Hepatocyte (in vitro differentiated cells): ENCODE measurements around the gene ZSCAN26. TPM values are rescaled to one million over a fixed set of nuclear protein-coding genes. Genes with fewer than 3 reads are reported as not detected.

Experiments used
- DNase-seq: peaks from one replicate; pipeline ENCODE4 v3.0.0-alpha.2; 2016; ENCODE audit warnings: low spot score
- H2AFZ ChIP-seq: fragments of 200-600 bp; sonication (generic); 2 replicates; pipeline ENCODE4 v1.6.0; 2016; ENCODE audit warnings: antibody characterized with exemption, mild to moderate bottlenecking
- H3K27ac ChIP-seq: fragments of 200-600 bp; sonication (generic); 2 replicates; pipeline ENCODE4 v1.5.1; 2016; ENCODE audit warnings: mild to moderate bottlenecking
- H3K27me3 ChIP-seq: fragments of 200-600 bp; sonication (generic); 2 replicates; pipeline ENCODE4 v1.6.1; 2016
- H3K36me3 ChIP-seq: fragments of 200-600 bp; sonication (generic); replicated peaks from 2 replicates; pipeline ENCODE4 v1.5.1; 2016; ENCODE audit warnings: low read depth; ENCODE audit not compliant: insufficient read depth
- H3K4me1 ChIP-seq: fragments of 200-600 bp; sonication (generic); 2 replicates; pipeline ENCODE4 v1.5.1; 2016; ENCODE audit warnings: mild to moderate bottlenecking, moderate library complexity; ENCODE audit not compliant: insufficient read depth
- H3K4me2 ChIP-seq: fragments of 200-600 bp; sonication (generic); 2 replicates; pipeline ENCODE4 v1.6.0; 2016
- H3K4me3 ChIP-seq: fragments of 200-600 bp; sonication (generic); 2 replicates; pipeline ENCODE4 v1.5.1; 2016; ENCODE audit warnings: mild to moderate bottlenecking
- H3K79me2 ChIP-seq: fragments of 200-600 bp; sonication (generic); 2 replicates; pipeline ENCODE4 v1.6.0; 2017; ENCODE audit warnings: mild to moderate bottlenecking
- H3K9me2 ChIP-seq: fragments of 200-600 bp; sonication (generic); replicated peaks from 2 replicates; pipeline ENCODE4 v1.6.0; 2017; ENCODE audit warnings: mild to moderate bottlenecking; ENCODE audit not compliant: insufficient read depth
- H3K9me3 ChIP-seq: fragments of 200-600 bp; sonication (generic); 2 replicates; pipeline ENCODE4 v1.5.1; 2016; ENCODE audit warnings: low read depth, mild to moderate bottlenecking
- H4K20me1 ChIP-seq: fragments of 200-600 bp; sonication (generic); 2 replicates; pipeline ENCODE4 v1.6.0; 2016; ENCODE audit warnings: mild to moderate bottlenecking; ENCODE audit not compliant: insufficient read depth, poor library complexity, severe bottlenecking
- CTCF ChIP-seq: fragments of 200-600 bp; sonication (generic); IDR thresholded peaks from 2 replicates; pipeline ENCODE4 v1.5.1; 2016; ENCODE audit warnings: antibody characterized with exemption, mild to moderate bottlenecking; ENCODE audit not compliant: poor library complexity
- EZH2 ChIP-seq: fragments of 200-600 bp; sonication (generic); IDR thresholded peaks from 2 replicates; pipeline ENCODE4 v1.6.1; 2016; ENCODE audit warnings: antibody characterized with exemption, mild to moderate bottlenecking, borderline replicate concordance
- EZH2phosphoT487 ChIP-seq: fragments of 200-600 bp; sonication (generic); IDR thresholded peaks from one replicate; pipeline ENCODE4 v1.6.1; 2018; ENCODE audit warnings: antibody characterized with exemption, mild to moderate bottlenecking, low read depth, moderate library complexity; ENCODE audit not compliant: unreplicated experiment, severe bottlenecking
- WGBS: methylation state at CpG from one replicate; pipeline ENCODE4 v1.1.6; 2016; ENCODE audit warnings: low lambda C conversion rate; ENCODE audit errors: missing lambda C conversion rate; 5-methylcytosine and 5-hydroxymethylcytosine counted together
- polyA plus RNA-seq: library from polyadenylated mRNA; unstranded; fragments of >200 nt; fragmentation: Nextera tagmentation; extraction: Ambion mirVana; gene quantifications from 2 replicates; pipeline ENCODE4 v1.2.1, GENCODE V29; 2016
- total RNA-seq: library from RNA; depleted of rRNA; stranded (reverse); fragments of >200 nt; gene quantifications from 2 replicates; pipeline ENCODE4 v1.2.3, GENCODE V29; 2014

The ZSCAN26 gene
- total and polyA plus RNA-seq, 2 experiments from 2014 or later = 7.8 to 14.7 TPM

GRCh38 chr6:28226460-28226859 lies 40.5 kb upstream of the ZSCAN26 start:
- H2AFZ ChIP-seq = no peak overlapping the region
- no peak for DNase-seq
- no peaks in the 10 kb centered on the region for H3K4me1 ChIP-seq
- H3K4me2 ChIP-seq = peak overlapping the region; percentile 70
- peaks cover 6% of the 10 kb centered on the region for H3K27me3 ChIP-seq
- TF ChIP-seq EZH2 (no peak), EZH2phosphoT487 (no peak), CTCF (no peak)
- no peak overlapping the region for H3K27ac ChIP-seq
- H3K9me3 ChIP-seq = no peaks in the 10 kb centered on the region
- H3K36me3 ChIP-seq = no peaks in the 10 kb centered on the region
- H3K9me2 ChIP-seq = no peaks in the 10 kb centered on the region
- 85% methylated on average over 2 of the region's 2 CpGs for WGBS
- no peaks in the 10 kb centered on the region for H4K20me1 ChIP-seq
- H3K4me3 ChIP-seq = no peak overlapping the region
- H3K79me2 ChIP-seq = peaks cover 8% of the 10 kb centered on the region

GRCh38 chr6:28232785-28233184 lies 34.2 kb upstream of the ZSCAN26 start:
- H4K20me1 ChIP-seq = no peaks in the 10 kb centered on the region
- H3K9me2 ChIP-seq = no peaks in the 10 kb centered on the region
- DNase-seq = no peak
- H3K27me3 ChIP-seq = no peaks in the 10 kb centered on the region
- H3K36me3 ChIP-seq = no peaks in the 10 kb centered on the region
- H3K4me3 ChIP-seq = no peak overlapping the region
- no peak for TF ChIP-seq CTCF
- no peak for TF ChIP-seq EZH2phosphoT487
- TF ChIP-seq EZH2 = no peak
- no peak overlapping the region for H3K4me2 ChIP-seq
- H3K27ac ChIP-seq = no peak overlapping the region
- no peaks in the 10 kb centered on the region for H3K79me2 ChIP-seq
- H3K4me1 ChIP-seq = no peaks in the 10 kb centered on the region
- no peaks in the 10 kb centered on the region for H3K9me3 ChIP-seq
- 95% methylated on average over 11 of the region's 11 CpGs for WGBS
- no peak overlapping the region for H2AFZ ChIP-seq

- no peak overlapping the region for H3K4me3 ChIP-seq
- 95% methylated on average over 3 of the region's 3 CpGs for WGBS
- no peak overlapping the region for H3K4me2 ChIP-seq
- H3K79me2 ChIP-seq = no peaks in the 10 kb centered on the region
- H3K9me3 ChIP-seq = no peaks in the 10 kb centered on the region
- no peaks in the 10 kb centered on the region for H3K4me1 ChIP-seq
- DNase-seq = no peak
- no peaks in the 10 kb centered on the region for H3K36me3 ChIP-seq
- no peak overlapping the region for H2AFZ ChIP-seq
- no peaks in the 10 kb centered on the region for H3K9me2 ChIP-seq
- no peaks in the 10 kb centered on the region for H4K20me1 ChIP-seq
- TF ChIP-seq CTCF (no peak), EZH2phosphoT487 (no peak), EZH2 (no peak)
- no peaks in the 10 kb centered on the region for H3K27me3 ChIP-seq
- no peak overlapping the region for H3K27ac ChIP-seq
Measured at GRCh38 chr6:28235912-28236452, 31.0 kb upstream of the ZSCAN26 start.

GRCh38 chr6:28239636-28240035 lies 27.3 kb upstream of the ZSCAN26 start:
- WGBS = 100% methylated on average over 1 of the region's 1 CpG
- TF ChIP-seq EZH2phosphoT487 = no peak
- no peak for TF ChIP-seq CTCF
- no peak for TF ChIP-seq EZH2
- H3K9me3 ChIP-seq = no peaks in the 10 kb centered on the region
- no peaks in the 10 kb centered on the region for H3K36me3 ChIP-seq
- DNase-seq = no peak
- H3K79me2 ChIP-seq = no peaks in the 10 kb centered on the region
- H3K4me3 ChIP-seq = no peak overlapping the region
- no peaks in the 10 kb centered on the region for H3K9me2 ChIP-seq
- H3K27me3 ChIP-seq = no peaks in the 10 kb centered on the region
- H2AFZ ChIP-seq = no peak overlapping the region
- no peaks in the 10 kb centered on the region for H3K4me1 ChIP-seq
- no peak overlapping the region for H3K27ac ChIP-seq
- no peak overlapping the region for H3K4me2 ChIP-seq
- no peaks in the 10 kb centered on the region for H4K20me1 ChIP-seq
